GM21786 (cell line): ENCODE results near the gene AADAT.
"Not testable (repeated sequence)": the region's sequence is repeated elsewhere in the genome, so short reads cannot be mapped to it uniquely, and the experiment has no call there.

Experiments
- ATAC-seq: cut with Tn5 transposase; IDR thresholded peaks from one replicate; pipeline ENCODE4 v1.9.1; 2021; ENCODE audit not compliant: unreplicated experiment

AADAT gene

GRCh38 chr4:170089668-170090351 is at the start of gene AADAT:
AADAT (minus strand) TSS chr4:170089956; CDS start chr4:170089690, 266 bp downstream.
- ATAC-seq, result peak; percentile 83

GRCh38 chr4:170138580-170139194 is 48.9 kb upstream of the AADAT start:
- ATAC-seq, result peak; percentile 96

- no peak for ATAC-seq
Measured at GRCh38 chr4:170137927-170138326, 48.2 kb upstream of the AADAT start.

DNA sequence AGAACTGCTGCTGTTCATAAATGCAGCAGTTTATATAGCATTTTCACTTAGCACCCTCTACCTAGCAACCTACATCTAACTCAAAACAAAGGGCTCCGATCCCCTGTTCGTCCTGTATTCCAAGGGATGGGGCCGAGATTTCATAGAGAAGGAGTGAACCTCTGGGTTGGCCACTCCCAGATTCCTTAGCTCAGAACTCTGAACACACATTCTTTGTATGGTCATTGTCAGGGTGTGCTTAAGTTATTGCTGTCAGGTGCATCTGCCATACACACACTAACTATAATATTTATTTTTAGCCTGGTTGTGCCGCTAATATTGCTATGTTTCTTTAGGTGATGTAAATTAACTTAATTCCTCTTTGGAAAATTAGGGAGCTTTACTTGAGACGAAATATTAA is 47.7 kb upstream of the AADAT start:
- no peak for ATAC-seq

- ATAC-seq, result no peak
Measured at GRCh38 chr4:170134821-170135220, 45.1 kb upstream of the AADAT start.

- ATAC-seq, result no peak
Measured at GRCh38 chr4:170128219-170128804, 38.6 kb upstream of the AADAT start.

- ATAC-seq, result no peak
Measured at GRCh38 chr4:170127758-170128157, 38.0 kb upstream of the AADAT start.

GRCh38 chr4:170124406-170124805 is 34.6 kb upstream of the AADAT start:
- ATAC-seq, result no peak

- ATAC-seq, result no peak
Measured at GRCh38 chr4:170122252-170122651, 32.5 kb upstream of the AADAT start.

GRCh38 chr4:170114636-170115035 is 24.9 kb upstream of the AADAT start:
- no peak for ATAC-seq

DNA sequence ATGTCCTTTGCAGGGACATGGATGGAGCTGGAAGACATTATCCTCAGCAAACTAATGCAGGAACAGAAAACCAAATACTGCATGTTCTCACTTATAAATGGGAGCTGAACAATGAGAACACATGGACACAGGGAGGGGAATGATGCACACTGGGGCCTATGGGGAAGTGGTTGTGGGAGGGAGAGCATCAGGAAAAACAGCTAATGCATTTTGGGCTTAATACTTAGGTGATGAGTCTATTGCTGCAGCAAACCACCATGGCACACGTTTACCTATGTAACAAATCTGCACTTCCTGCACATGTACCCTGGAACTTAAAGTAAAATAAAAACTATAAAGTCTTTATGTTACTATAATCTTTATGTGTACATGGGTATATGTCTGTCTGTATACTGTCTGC is 24.4 kb upstream of the AADAT start:
- not testable (repeated sequence) for ATAC-seq

GRCh38 chr4:170111546-170111945 is 21.8 kb upstream of the AADAT start:
- no peak for ATAC-seq

DNA sequence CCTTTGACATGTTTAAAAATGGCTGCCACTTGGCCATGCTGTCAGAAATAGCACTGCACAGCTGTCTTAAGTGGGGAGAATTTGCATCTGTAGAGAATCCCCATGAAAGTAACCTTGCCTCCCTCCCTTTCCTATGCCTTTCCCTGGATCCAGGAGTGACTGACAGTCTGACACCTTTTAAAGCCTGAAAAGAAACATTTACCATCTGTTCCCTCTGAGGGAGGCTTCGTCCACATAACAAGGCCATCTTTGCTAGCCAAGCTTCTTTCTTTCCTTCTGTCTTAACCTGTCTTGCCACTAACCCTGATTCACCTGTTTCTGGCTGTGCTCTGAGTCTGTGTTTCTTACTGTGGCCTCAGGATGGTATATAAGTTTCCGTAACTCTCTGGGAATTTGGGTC is 21.3 kb upstream of the AADAT start:
- no peak for ATAC-seq

DNA sequence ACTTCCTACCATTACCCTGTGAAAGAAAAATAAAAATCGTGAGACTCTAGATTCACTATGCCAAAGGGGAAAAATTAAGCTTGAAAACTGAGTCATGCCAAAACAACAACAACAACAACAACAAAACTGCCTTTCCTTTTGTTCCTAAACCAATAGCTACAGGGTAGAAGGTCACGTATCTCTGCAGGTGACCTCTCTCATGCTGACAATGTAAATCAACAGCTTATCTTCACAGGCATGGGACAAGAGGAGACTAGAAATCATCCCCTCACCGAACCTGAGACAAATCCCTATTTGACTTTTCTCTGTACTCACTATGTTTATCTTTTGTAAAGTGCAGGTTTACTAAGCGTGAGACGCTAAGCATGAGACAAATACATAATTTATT is 20.5 kb upstream of the AADAT start:
- ATAC-seq, result no peak

- no peak for ATAC-seq
Measured at GRCh38 chr4:170109586-170110284, 20.0 kb upstream of the AADAT start.

DNA sequence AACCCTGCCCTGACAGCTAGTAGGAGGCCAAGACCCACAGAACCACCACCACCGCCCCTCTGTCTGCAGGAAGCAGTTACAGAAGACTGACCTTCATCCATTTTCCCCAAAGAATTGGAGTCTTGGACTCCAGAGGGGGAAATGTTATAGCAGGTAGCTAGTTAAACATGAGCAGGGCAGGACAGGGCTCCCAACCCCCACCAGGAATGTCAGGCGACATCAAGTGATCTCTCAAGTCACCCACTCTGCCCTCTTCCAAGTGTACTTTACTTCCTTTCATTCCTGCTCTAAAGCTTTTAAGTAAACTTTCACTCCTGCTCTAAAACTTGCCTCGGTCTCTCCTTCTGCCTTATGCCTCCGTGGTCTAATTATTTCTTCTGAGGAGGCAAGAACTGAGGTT is 17.1 kb upstream of the AADAT start:
- no peak for ATAC-seq

DNA sequence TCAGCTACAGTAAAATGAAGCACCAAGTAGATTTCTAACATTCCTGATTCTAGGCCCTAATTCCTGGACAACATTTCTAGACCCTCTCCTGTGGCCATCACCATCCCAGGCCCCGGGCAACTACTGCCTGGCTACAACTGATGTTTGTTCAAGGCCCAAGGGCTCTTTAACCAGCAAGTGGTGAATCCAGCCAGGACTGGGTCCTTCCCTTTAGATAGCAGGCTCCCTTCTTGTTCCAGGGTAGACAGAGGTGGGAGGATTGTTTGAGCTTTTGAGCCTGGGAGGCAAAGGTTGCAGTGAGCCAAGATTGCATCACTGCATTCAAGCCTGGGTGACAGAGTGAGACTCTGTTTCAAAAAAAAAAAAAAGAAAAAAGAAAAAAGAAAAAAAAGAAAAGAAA is 12.7 kb upstream of the AADAT start:
- ATAC-seq, result no peak

GRCh38 chr4:170098171-170098570 is 8.4 kb upstream of the AADAT start:
- not testable (repeated sequence) for ATAC-seq

GRCh38 chr4:170097681-170098080 is 7.9 kb upstream of the AADAT start:
- ATAC-seq, result no peak

- ATAC-seq, result no peak
Measured at GRCh38 chr4:170093973-170094535, 4.3 kb upstream of the AADAT start.

- ATAC-seq, result no peak
Measured at GRCh38 chr4:170091069-170091696, 1.4 kb upstream of the AADAT start.
